ENCODE measurements around the gene OR4A15. TPM values are rescaled to one million over a fixed set of nuclear protein-coding genes. Genes with fewer than 3 reads are reported as not detected.

Gene OR4A15
- not detected for total RNA-seq

DNA sequence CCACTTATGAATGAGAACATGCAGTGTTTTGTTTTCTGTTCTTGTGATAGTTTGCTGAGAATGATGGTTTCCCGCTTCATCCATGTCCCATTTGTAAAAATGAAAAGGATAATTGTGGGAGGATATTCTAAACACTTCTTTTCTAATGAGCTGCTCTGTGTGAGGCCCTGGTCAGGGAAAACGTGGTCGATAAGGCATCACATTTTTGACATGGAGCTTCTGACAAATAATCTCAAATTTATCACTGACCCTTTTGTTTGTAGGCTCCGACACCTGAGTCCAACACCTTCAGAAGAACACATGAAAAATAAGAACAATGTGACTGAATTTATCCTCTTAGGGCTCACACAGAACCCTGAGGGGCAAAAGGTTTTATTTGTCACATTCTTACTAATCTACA is at the start of gene OR4A15:
Gene OR4A15, plus strand, starts transcription at position 301 of the 400 bp plus-strand sequence. Its CDS starts 0 bp downstream, at position 301.
- Mint-ChIP-seq H3K36me3 (ENCODE audit: low read depth) (no peaks in the 10 kb centered on the region), H3K9me3 (peaks cover 22% of the 10 kb centered on the region), H3K27me3 (no peaks in the 10 kb centered on the region), H3K4me1 (no peaks in the 10 kb centered on the region), H3K4me3 (no peak within 1 kb of the TSS), H3K27ac (no peak within 1 kb of the TSS)
- no peak for DNase-seq
- CTCF ChIA-PET, result no interaction called here
- POLR2A ChIA-PET, result no interaction called here

DNA sequence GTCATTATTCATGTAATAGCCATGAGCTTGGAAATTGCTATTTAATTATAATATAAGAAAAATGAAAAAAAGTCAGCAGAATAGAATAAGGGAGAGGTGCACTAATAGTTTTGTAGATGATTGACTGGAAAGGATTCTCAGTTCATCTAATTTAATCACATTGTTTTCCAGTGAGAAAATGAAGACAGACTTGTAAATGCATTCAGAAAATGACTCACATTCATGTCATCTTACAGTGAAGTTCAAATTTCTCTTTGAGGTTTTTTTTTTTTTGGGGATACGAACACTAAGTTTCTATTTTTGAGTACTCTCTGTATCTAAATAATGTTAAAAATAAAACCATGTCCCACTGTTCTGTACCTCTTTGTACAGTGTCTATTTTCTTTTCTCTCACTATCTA is 43.3 kb upstream of the OR4A15 start:
- POLR2A ChIA-PET, result no interaction called here
- Mint-ChIP-seq H3K27ac (no peak overlapping the region), H3K4me3 (no peak overlapping the region)

GRCh38 chr11:55342901-55343300 is 24.9 kb upstream of the OR4A15 start, which contains the start of gene OR4A16:
Gene OR4A16, plus strand, starts transcription at chr11:55343201. Its CDS starts 0 bp downstream, at chr11:55343201.
- H3K27me3 Mint-ChIP-seq, result no peaks in the 10 kb centered on the region
- H3K4me1 Mint-ChIP-seq, result no peaks in the 10 kb centered on the region
- ChIA-PET CTCF (no interaction called here), POLR2A (no interaction called here)
- no peaks in the 10 kb centered on the region for H3K36me3 Mint-ChIP-seq (ENCODE audit: low read depth)
- H3K4me3 Mint-ChIP-seq, result no peak within 1 kb of the TSS
- H3K27ac Mint-ChIP-seq, result no peak within 1 kb of the TSS
- peaks cover 19% of the 10 kb centered on the region for H3K9me3 Mint-ChIP-seq
- DNase-seq, result no peak

More for the DNA sequence above, 43.3 kb upstream of the OR4A15 start:
- no peaks in the 10 kb centered on the region for H3K36me3 Mint-ChIP-seq (ENCODE audit: low read depth)
- H3K9me3 Mint-ChIP-seq, result peaks cover 18% of the 10 kb centered on the region
- no peaks in the 10 kb centered on the region for H3K27me3 Mint-ChIP-seq
- H3K4me1 Mint-ChIP-seq, result no peaks in the 10 kb centered on the region
- CTCF ChIA-PET, result no interaction called here
- DNase-seq, result no peak

DNA sequence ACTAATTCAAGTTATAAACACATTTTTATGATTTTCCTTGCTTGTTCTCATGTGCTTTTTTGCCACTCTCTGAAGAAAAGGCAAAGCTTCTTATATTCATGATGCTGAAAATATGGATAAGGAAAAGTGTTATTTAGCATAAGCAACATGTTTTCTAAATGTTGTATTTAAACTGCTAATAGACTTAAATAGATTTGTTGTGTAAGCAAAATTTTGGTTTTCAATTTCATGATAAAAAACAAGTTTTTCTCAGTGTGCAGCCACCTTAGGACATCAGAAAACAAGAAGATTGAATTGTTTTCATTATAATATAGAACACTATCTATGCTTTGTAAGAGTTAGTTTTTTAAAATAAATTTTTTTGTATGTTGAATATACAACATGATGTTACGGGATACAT is 22.5 kb upstream of the OR4A15 start:
- H3K9me3 Mint-ChIP-seq, result peaks cover 26% of the 10 kb centered on the region
- no peak overlapping the region for H3K4me3 Mint-ChIP-seq
- no peaks in the 10 kb centered on the region for H3K36me3 Mint-ChIP-seq (ENCODE audit: low read depth)
- DNase-seq, result no peak
- H3K27ac Mint-ChIP-seq, result no peak overlapping the region
- CTCF ChIA-PET, result no interaction called here
- no peaks in the 10 kb centered on the region for H3K27me3 Mint-ChIP-seq
- no peaks in the 10 kb centered on the region for H3K4me1 Mint-ChIP-seq
- POLR2A ChIA-PET, result no interaction called here

- no peak overlapping the region for H3K27ac Mint-ChIP-seq
- H3K4me3 Mint-ChIP-seq, result no peak overlapping the region
- DNase-seq, result no peak
- H3K4me1 Mint-ChIP-seq, result no peaks in the 10 kb centered on the region
- CTCF ChIA-PET, result no interaction called here
- H3K36me3 Mint-ChIP-seq (ENCODE audit: low read depth), result no peaks in the 10 kb centered on the region
- H3K9me3 Mint-ChIP-seq, result peaks cover 17% of the 10 kb centered on the region
- no peaks in the 10 kb centered on the region for H3K27me3 Mint-ChIP-seq
- POLR2A ChIA-PET, result no interaction called here
Measured at GRCh38 chr11:55349032-55349431, 18.7 kb upstream of the OR4A15 start.

DNA sequence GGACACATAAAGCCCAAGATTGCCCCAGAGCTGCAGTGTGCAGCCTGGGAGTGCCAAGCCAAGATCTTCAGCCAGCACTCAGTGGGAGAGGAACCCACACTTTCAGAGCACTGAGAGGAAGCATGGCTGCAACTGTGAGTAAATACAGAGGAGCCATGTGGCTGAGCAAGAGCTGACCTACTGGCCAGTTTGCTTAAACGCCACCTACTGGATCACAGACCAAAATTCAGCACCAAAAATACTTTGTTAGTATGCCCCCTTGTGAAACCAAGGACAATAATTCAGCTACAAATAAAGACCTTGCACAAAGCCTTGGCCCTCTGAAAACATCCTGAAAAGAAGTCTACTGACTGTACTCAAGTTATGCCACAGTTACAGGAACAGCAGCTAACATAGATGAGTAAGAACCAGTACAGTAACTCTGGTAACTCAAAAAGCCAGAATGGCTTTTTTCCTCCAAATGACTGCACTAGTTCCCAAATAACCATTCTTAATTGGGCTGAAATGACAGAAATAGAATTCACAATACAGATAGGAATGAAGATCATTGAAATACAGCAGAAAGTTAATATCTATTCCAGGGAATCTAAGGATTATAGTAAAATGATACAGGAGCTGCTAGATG is 10.1 kb upstream of the OR4A15 start:
- no peak overlapping the region for H3K4me3 Mint-ChIP-seq
- H3K9me3 Mint-ChIP-seq, result peaks cover 11% of the 10 kb centered on the region
- no peaks in the 10 kb centered on the region for H3K36me3 Mint-ChIP-seq (ENCODE audit: low read depth)
- no peaks in the 10 kb centered on the region for H3K27me3 Mint-ChIP-seq
- no peaks in the 10 kb centered on the region for H3K4me1 Mint-ChIP-seq
- no peak for DNase-seq
- CTCF ChIA-PET, result no interaction called here
- no peak overlapping the region for H3K27ac Mint-ChIP-seq
- POLR2A ChIA-PET, result no interaction called here

DNA sequence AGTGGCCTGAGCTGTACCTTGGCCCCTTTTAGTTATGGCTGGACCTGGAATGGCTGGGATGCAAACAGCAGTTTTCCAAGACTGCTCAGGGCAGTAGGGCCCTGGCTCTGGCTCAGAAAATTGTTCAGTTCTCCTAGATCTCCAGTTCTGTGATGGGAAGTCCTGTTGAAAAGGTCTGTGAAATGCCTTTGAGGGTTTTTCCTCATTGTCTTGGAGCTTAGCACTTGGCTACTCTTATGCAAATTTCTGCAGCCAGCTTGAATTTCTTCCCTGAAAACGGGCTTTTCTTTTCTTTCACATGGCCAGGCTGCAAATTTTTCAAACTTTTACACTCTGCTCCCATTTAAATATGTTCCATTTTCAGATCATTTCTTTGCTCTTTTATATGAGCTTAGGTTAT is 33.2 kb downstream of the OR4A15 start:
- Mint-ChIP-seq H3K36me3 (ENCODE audit: low read depth) (no peaks in the 10 kb centered on the region), H3K27me3 (no peaks in the 10 kb centered on the region), H3K4me1 (no peaks in the 10 kb centered on the region), H3K27ac (no peak overlapping the region), H3K9me3 (peaks cover 31% of the 10 kb centered on the region), H3K4me3 (no peak overlapping the region)
- DNase-seq, result no peak
- ChIA-PET POLR2A (no interaction called here), CTCF (no interaction called here)

Other genes starting within 250 kb of the OR4A15 start
- gene TRIM48, start 105.8 kb upstream of the OR4A15 start, total RNA-seq, result not detected
- not detected for gene OR4A16, start 24.8 kb upstream of the OR4A15 start, total RNA-seq
- not detected for gene OR4C15, start 186.5 kb downstream of the OR4A15 start, total RNA-seq
- not detected for gene OR4C16, start 204.2 kb downstream of the OR4A15 start, total RNA-seq
- gene OR4C11, start 239.7 kb downstream of the OR4A15 start, total RNA-seq, result not detected